Kidney (tissue), 14 donors: Measurements from ENCODE around the gene USP3. TPM values are rescaled to one million over a fixed set of nuclear protein-coding genes. Genes with fewer than 3 reads are reported as not detected.

Source experiments
- DNase-seq, 5 donors: peaks; one replicate each; pipeline ENCODE4 v3.0.0-alpha.2; 2013 to 2020
- FAIRE-seq: peaks from 2 replicates; lab custom pipeline; 2012; peaks lifted over from hg19 to GRCh38; lab: Jason Lieb, UNC
- H3K27ac ChIP-seq, 2 donors: one replicate each; pipeline ENCODE4 v1.7.0; 2013; ENCODE audit warnings: low read depth in 2 of 2, low read length in 2 of 2, inconsistent platforms in 1 of 2
- H3K27me3 ChIP-seq: one replicate; pipeline ENCODE4 v1.7.1; 2013; ENCODE audit warnings: low read length, inconsistent platforms; ENCODE audit not compliant: control insufficient read depth, insufficient read depth
- H3K36me3 ChIP-seq, 3 donors: one replicate each; pipeline versions ENCODE4 v1.7.0 to v1.7.1; 2013; ENCODE audit warnings: low read length in 3 of 3, control low read depth in 1 of 3, inconsistent platforms in 1 of 3; ENCODE audit not compliant: insufficient read depth in 3 of 3, control insufficient read depth in 2 of 3
- H3K4me1 ChIP-seq, 3 donors: one replicate each; pipeline versions ENCODE4 v1.7.0 to v1.7.1; 2013; ENCODE audit warnings: low read length in 3 of 3, inconsistent platforms in 1 of 3, low read depth in 1 of 3; ENCODE audit not compliant: control insufficient read depth in 2 of 3, insufficient read depth in 2 of 3
- H3K4me3 ChIP-seq, 3 donors: one replicate each; pipeline versions ENCODE4 v1.7.0 to v1.8.1; 2013; ENCODE audit warnings: low read length in 3 of 3, control low read depth in 1 of 3, inconsistent platforms in 1 of 3
- H3K9ac ChIP-seq, 3 donors: one replicate each; pipeline versions ENCODE4 v1.7.0 to v1.7.1; 2013; ENCODE audit warnings: low read length in 3 of 3, control low read depth in 1 of 3, inconsistent platforms in 1 of 3
- H3K9me3 ChIP-seq, 3 donors: one replicate each; pipeline versions ENCODE4 v1.7.0 to v1.7.1; 2013; ENCODE audit warnings: low read length in 3 of 3, control low read depth in 1 of 3, inconsistent platforms in 1 of 3; ENCODE audit not compliant: control insufficient read depth in 2 of 3, insufficient read depth in 1 of 3
- intact Hi-C: fragments of 100-400 bp; cut with DNase I; formaldehyde crosslinking; loops from one replicate; pipeline ENCODE4 v1.11.1; 2022
- polyA plus RNA-seq: library from polyadenylated mRNA; stranded (reverse); fragments of 350-450 nt; fragmentation: Illumina TruSeq; extraction: RNeasy Lipid Tissue Mini Kit (QIAGEN cat#74804); gene quantifications from one replicate; pipeline ENCODE4 v1.2.3, GENCODE V29; 2014; ENCODE audit warnings: low read depth, low replicate concordance; ENCODE audit not compliant: insufficient read depth
- total RNA-seq: library from RNA; stranded (reverse); fragmentation: NEBNext Ultra II Directional; extraction: Animal tissue kit (Norgen Biotek cat#: 25700); gene quantifications from one replicate; pipeline ENCODE4 v1.2.1, GENCODE V29; 2021
- TF ChIP-seq, protein P1 (sequence below): IDR thresholded peaks from 3 replicates; pipeline ENCODE4 v1.5.1; 2012; ENCODE audit warnings: mild to moderate bottlenecking, moderate library complexity, borderline replicate concordance; ENCODE audit not compliant: insufficient read depth; ENCODE audit errors: extremely low read depth
- donor health status: control.
- donor health status: control.
- donor health status: control.
- donor health status: control.
- donor health status: control.
- donor health status: DM: yes; HTN: yes; CAD: no.
- donor health status: Normal renal cell carcinoma (clear cell type).

The USP3 gene
- total and polyA plus RNA-seq, 2 donors from 2014 or later: 25.2 to 72.5 TPM

DNA sequence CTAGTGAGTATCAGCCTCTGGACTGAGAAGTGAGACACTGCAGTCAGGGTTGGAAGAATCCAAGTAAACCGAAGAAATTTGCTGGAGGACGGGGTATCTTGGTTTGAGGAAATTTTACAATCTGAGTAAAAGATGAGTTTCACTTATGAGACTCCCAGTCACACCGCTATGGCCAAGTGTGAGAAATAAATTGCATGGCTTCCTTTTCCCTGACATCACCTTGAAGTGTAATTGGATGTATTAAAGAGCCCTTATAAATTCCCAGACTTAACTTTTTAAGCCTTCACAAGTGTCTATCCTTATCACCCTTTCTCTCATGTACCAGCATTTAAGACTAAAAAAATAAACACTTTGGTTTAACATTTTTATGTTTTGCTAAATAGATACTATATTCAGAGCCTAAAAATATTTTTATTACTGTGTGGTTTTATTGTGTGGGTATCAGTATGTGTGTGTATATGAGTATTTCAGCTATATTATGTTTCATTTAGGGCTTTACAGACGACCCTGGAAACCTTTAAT is 23.8 kb downstream of the USP3 start:
- FAIRE-seq: no peak
- Histone ChIP-seq H3K36me3 (no peaks in the 10 kb centered on the region), H3K27ac (no peak overlapping the region), H3K4me3 (no peak overlapping the region), H3K27me3 (no peaks in the 10 kb centered on the region), H3K9me3 (no peaks in the 10 kb centered on the region), H3K9ac (no peak overlapping the region), H3K4me1 (peaks cover 0 to 16% (median 6%) of the 10 kb centered on the region in 3 donors)
- TF ChIP-seq, protein P1, sequence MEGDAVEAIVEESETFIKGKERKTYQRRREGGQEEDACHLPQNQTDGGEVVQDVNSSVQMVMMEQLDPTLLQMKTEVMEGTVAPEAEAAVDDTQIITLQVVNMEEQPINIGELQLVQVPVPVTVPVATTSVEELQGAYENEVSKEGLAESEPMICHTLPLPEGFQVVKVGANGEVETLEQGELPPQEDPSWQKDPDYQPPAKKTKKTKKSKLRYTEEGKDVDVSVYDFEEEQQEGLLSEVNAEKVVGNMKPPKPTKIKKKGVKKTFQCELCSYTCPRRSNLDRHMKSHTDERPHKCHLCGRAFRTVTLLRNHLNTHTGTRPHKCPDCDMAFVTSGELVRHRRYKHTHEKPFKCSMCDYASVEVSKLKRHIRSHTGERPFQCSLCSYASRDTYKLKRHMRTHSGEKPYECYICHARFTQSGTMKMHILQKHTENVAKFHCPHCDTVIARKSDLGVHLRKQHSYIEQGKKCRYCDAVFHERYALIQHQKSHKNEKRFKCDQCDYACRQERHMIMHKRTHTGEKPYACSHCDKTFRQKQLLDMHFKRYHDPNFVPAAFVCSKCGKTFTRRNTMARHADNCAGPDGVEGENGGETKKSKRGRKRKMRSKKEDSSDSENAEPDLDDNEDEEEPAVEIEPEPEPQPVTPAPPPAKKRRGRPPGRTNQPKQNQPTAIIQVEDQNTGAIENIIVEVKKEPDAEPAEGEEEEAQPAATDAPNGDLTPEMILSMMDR: no peak
- intact Hi-C loops: no loop called here
- no peak for DNase-seq

DNA sequence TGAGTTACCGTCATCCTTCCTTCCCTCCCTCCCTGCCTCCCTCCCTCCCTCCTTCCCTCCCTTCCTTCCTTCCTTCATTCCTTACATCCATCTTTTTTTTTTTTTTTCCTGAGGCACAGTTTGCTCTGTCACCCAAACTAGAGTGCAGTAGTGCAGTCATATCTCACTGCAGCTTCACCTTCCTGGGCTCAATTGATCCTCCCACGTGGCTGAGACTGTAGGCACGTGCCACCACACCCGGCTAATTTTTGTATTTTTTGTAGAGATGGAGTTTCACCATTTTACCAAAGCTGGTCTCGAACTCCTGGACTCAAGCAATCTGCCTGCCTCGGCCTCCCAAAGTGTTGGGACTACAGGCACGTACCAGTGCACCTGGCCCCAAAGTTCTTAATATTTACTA is 25.8 kb downstream of the USP3 start:
- DNase-seq (no peak), FAIRE-seq (no peak)
- Histone ChIP-seq H3K27me3 (no peaks in the 10 kb centered on the region), H3K27ac (no peak overlapping the region), H3K9me3 (no peaks in the 10 kb centered on the region), H3K4me1 (peaks cover 0 to 2% (median 2%) of the 10 kb centered on the region in 3 donors), H3K4me3 (no peak overlapping the region), H3K9ac (no peak overlapping the region), H3K36me3 (no peaks in the 10 kb centered on the region)
- TF ChIP-seq, protein P1: no peak
- intact Hi-C loops: no loop called here

DNA sequence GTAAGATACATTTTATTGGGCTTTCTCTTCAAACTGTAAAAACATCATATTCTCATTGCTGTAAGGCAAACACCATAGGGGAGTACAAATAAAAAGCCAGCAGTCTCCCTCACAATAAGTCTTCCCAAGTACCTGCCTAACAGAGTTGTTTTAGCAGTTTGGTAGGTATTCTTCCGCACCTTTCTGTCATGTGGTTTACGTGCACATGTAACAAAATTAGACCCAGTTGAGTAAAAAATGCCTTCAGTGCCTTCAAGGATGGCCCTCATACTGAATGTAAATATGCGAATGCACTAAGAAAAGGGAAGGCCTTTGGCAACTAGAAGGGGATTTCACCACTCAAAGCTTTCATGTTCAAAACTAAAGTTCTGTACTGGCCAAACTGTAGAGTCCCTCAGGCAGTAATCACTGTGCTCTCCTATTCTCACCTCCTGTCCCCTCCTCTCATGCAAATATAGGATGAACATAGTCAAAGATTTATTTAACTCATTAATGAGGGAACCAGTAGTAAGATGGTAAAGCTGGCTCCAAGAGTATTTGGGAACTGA is 26.4 kb downstream of the USP3 start:
- TF ChIP-seq, protein P1: no peak
- no peak for DNase-seq
- no peaks in the 10 kb centered on the region for H3K36me3 ChIP-seq
- peaks cover 0 to 4% (median 2%) of the 10 kb centered on the region in 3 donors for H3K4me1 ChIP-seq
- no peak overlapping the region for H3K27ac ChIP-seq
- H3K9me3 ChIP-seq: no peaks in the 10 kb centered on the region
- no peaks in the 10 kb centered on the region for H3K27me3 ChIP-seq
- intact Hi-C loops: no loop called here
- H3K9ac ChIP-seq: no peak overlapping the region
- H3K4me3 ChIP-seq: no peak overlapping the region
- FAIRE-seq: no peak
